Duodenal mucosa (tissue), 2 donors: ENCODE data around the gene UAP1L1.

Source experiments
- H3K27ac ChIP-seq: one replicate; pipeline ENCODE4 v1.7.0; 2013; ENCODE audit warnings: low read depth, low read length
- H3K27me3 ChIP-seq, 2 donors: one replicate each; pipeline ENCODE4 v1.7.0; 2013; ENCODE audit warnings: low read length in 2 of 2, control low read depth in 1 of 2; ENCODE audit not compliant: insufficient read depth in 2 of 2, control insufficient read depth in 1 of 2
- H3K36me3 ChIP-seq, 2 donors: one replicate each; pipeline ENCODE4 v1.7.0; 2013; ENCODE audit warnings: low read length in 2 of 2, control low read depth in 1 of 2; ENCODE audit not compliant: insufficient read depth in 2 of 2, control insufficient read depth in 1 of 2
- H3K4me1 ChIP-seq, 2 donors: one replicate each; pipeline ENCODE4 v1.7.0; 2013; ENCODE audit warnings: low read length in 2 of 2, control low read depth in 1 of 2; ENCODE audit not compliant: insufficient read depth in 2 of 2, control insufficient read depth in 1 of 2
- H3K4me3 ChIP-seq, 2 donors: one replicate each; pipeline ENCODE4 v1.7.0; 2013; ENCODE audit warnings: low read length in 2 of 2, low read depth in 1 of 2
- H3K9ac ChIP-seq, 2 donors: one replicate each; pipeline ENCODE4 v1.7.0; 2013; ENCODE audit warnings: low read length in 2 of 2, low read depth in 1 of 2
- H3K9me3 ChIP-seq, 2 donors: one replicate each; pipeline ENCODE4 v1.7.0; 2013; ENCODE audit warnings: low read length in 2 of 2, control low read depth in 1 of 2; ENCODE audit not compliant: control insufficient read depth in 1 of 2

Gene UAP1L1

DNA sequence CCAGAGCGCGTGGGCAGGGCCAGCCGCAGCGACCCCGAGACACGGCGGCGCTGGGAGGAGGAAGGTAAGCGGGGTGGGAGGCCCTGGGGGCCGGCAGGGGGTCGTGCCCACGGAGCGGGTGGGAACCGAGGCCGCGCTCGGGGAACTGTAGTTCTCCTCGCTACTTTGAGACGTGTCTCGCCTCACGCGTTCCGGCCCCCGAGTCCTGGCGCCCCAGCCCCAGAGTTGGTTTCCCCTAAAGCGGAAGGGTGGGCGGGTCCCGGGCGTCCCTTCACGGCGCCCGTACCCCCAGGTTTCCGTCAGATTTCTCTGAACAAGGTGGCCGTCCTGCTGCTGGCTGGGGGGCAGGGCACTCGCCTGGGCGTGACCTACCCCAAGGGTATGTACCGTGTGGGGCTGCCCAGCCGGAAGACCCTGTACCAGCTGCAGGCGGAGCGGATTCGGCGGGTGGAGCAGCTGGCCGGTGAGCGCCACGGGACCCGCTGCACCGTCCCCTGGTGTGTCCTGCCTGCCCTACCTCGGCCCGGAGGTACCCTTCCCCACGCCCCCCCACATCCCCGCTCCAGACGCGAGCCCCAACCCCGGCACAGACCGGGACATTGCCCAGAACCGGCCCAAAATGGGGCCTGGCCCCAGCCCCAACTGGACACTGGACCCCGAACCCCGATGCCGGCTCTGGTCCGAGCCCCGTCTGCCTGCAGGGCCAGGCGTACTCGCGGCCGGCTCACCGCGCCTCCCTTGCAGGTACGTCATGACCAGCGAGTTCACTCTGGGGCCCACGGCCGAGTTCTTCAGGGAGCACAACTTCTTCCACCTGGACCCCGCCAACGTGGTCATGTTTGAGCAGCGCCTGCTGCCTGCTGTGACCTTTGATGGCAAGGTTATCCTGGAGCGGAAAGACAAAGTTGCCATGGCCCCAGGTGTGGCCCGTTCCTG is 709 bp downstream of the UAP1L1 start:
- no peak overlapping the region for H3K27ac ChIP-seq
- peak overlapping the region in 1 of 2 donors; percentile 38 for H3K9ac ChIP-seq
- peak overlapping the region; percentile 62 to 71 for H3K4me3 ChIP-seq
- peaks cover 22 to 40% of the 10 kb centered on the region in 2 donors for H3K4me1 ChIP-seq
- H3K9me3 ChIP-seq, result no peaks in the 10 kb centered on the region
- H3K36me3 ChIP-seq, result peaks cover 5 to 12% of the 10 kb centered on the region in 2 donors
- H3K27me3 ChIP-seq, result no peaks in the 10 kb centered on the region

DNA sequence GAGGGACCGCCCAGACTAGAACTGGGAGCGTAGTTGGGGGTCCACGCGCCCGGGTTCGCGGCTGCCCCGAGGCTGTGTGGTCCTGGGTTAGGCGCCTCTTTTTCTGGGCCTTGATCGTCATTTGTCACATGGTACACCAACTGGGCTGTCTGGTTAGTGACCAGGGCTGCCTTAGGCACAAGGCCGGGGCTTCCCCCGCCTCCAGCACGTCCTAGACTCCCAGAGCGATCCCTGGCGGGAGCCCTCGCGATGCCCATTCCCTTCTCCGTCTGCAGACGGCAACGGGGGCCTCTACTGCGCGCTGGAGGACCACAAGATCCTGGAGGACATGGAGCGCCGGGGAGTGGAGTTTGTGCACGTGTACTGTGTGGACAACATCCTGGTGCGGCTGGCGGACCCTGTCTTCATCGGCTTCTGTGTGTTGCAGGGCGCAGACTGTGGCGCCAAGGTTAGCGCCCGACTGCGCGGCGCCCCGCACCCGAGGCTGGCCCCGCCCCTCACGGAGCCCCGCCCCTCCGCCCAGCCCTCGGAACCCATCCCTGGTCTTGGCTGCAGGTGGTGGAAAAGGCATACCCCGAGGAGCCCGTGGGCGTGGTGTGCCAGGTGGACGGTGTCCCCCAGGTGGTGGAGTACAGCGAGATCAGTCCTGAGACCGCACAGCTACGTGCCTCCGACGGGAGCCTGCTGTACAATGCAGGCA is 1.5 kb downstream of the UAP1L1 start:
- H3K9ac ChIP-seq, result no peak overlapping the region
- H3K9me3 ChIP-seq, result no peaks in the 10 kb centered on the region
- H3K36me3 ChIP-seq, result peaks cover 5 to 13% of the 10 kb centered on the region in 2 donors
- peaks cover 19 to 37% of the 10 kb centered on the region in 2 donors for H3K4me1 ChIP-seq
- H3K27me3 ChIP-seq, result no peaks in the 10 kb centered on the region
- no peak overlapping the region for H3K27ac ChIP-seq
- H3K4me3 ChIP-seq, result peak overlapping the region; percentile 62 to 71

DNA sequence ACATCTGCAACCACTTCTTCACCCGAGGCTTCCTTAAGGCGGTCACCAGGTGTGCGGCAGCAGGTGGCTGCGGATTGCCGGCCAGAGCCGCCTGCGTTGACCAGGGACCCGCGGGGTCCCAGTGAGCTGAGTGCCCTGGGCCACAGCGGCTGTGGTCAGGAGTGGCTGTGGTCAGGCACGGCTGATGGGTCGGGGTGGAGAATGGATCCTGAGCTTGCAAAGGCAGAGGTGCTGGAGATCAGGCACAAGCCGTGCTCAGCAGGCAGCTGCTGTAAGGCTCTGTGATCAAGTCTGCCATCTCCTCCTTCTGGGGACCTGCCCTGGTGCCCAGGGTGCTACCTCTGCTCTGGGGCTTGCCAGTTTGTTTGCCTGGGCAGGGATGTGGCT is 2.1 kb downstream of the UAP1L1 start:
- Histone ChIP-seq H3K27me3 (no peaks in the 10 kb centered on the region), H3K36me3 (peaks cover 5 to 13% of the 10 kb centered on the region in 2 donors), H3K27ac (no peak overlapping the region), H3K9me3 (no peaks in the 10 kb centered on the region), H3K4me1 (peaks cover 16 to 32% of the 10 kb centered on the region in 2 donors), H3K9ac (no peak overlapping the region), H3K4me3 (no peak overlapping the region)

DNA sequence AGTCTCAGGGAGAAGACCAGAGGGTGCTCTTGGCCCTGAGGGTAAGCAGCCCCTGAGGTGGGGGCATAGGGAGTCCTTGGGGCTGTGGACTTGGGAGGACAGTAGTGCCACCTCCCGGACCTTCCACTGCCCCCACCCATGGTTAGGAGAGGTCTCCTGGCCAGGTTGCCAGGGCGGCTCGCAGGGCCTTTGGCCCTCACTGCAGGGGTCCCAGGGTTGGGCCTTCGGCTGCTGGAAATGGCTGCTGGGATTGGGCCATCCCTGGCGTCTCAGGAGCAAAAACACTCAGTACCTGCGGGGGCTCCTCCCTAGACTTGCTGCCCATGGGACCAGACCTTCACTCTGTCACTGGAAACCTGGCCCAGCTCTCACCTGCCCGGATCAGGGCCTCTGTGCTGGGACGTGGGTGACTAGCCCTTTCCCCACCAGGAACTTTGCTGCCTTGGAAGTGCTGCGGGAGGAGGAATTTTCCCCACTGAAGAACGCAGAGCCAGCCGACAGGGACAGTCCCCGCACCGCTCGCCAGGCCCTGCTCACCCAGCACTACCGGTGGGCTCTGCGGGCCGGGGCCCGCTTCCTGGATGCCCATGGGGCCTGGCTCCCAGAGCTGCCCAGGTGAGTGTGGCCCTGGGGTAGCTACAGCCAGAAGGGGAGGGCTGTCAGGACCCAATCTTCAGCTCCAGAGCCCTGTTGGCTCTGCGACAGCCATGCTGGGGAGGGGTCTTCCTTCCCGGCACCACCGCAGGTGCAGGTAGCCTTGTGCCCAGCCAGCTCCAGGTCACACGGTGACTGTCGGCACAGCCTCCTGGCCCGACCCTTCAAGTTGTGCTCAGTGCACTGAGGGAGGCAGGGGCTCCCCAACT is 3.2 kb downstream of the UAP1L1 start:
- H3K4me3 ChIP-seq, result no peak overlapping the region
- H3K4me1 ChIP-seq, result peaks cover 17 to 29% of the 10 kb centered on the region in 2 donors
- no peak overlapping the region for H3K27ac ChIP-seq
- no peak overlapping the region for H3K9ac ChIP-seq
- no peaks in the 10 kb centered on the region for H3K27me3 ChIP-seq
- peaks cover 5 to 13% of the 10 kb centered on the region in 2 donors for H3K36me3 ChIP-seq
- no peaks in the 10 kb centered on the region for H3K9me3 ChIP-seq

DNA sequence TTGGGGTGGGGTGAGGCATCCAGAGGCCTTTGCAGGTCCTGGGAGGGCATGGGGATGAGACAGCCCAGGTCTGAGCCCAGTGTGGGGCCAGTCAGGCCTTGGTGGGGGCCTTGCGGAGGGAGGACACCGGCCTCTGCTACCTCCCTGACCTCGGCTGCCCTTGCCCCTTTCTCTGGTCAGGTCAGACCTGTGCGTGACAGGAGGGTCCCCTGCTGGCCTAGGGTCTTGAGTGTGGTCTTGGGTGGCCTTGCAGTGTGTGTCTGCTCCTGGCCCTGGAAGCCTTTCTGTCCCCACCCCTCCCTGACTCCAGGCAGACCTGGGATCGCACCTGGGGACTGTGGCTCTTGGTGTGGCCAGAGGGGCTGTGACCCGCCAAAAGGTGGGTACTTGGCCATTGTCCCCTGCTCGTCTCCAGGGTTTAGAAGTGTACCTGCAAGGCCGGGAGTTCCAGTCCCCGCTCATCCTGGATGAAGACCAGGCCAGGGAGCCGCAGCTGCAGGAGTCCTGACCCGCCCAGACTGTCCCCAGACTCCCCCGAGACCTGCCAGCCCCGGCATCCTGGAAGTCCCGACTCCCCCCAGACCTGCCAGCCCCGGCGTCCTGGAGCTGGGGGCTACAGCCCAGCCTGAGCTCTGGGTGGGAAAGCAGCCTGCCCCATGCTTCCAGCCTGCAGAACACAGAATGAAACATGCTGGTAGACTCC is 5.1 kb downstream of the UAP1L1 start:
- peaks cover 17 to 34% of the 10 kb centered on the region in 2 donors for H3K4me1 ChIP-seq
- no peaks in the 10 kb centered on the region for H3K27me3 ChIP-seq
- H3K36me3 ChIP-seq, result peaks cover 5 to 13% of the 10 kb centered on the region in 2 donors
- H3K9ac ChIP-seq, result no peak overlapping the region
- no peak overlapping the region for H3K27ac ChIP-seq
- H3K4me3 ChIP-seq, result no peak overlapping the region
- H3K9me3 ChIP-seq, result no peaks in the 10 kb centered on the region

DNA sequence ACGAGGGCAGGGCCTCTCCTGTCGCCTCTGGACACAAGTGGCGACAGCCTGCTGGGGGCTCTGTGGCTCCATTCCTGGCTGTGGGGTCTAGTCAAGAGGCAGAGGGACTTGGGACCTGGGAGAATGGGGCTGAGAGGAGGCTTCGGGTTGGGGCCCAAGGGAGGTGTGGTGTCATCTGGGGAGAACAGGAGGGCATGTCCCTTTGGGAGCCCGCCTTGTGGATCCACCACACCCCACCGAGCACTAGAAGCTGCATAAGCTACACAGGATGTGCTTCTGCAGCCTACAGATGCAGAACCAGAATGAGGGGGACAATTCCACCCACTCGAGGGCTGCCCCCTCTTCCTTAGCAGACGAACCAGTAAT is 5.6 kb downstream of the UAP1L1 start:
- no peak overlapping the region for H3K9ac ChIP-seq
- H3K27ac ChIP-seq, result no peak overlapping the region
- peaks cover 5 to 13% of the 10 kb centered on the region in 2 donors for H3K36me3 ChIP-seq

DNA sequence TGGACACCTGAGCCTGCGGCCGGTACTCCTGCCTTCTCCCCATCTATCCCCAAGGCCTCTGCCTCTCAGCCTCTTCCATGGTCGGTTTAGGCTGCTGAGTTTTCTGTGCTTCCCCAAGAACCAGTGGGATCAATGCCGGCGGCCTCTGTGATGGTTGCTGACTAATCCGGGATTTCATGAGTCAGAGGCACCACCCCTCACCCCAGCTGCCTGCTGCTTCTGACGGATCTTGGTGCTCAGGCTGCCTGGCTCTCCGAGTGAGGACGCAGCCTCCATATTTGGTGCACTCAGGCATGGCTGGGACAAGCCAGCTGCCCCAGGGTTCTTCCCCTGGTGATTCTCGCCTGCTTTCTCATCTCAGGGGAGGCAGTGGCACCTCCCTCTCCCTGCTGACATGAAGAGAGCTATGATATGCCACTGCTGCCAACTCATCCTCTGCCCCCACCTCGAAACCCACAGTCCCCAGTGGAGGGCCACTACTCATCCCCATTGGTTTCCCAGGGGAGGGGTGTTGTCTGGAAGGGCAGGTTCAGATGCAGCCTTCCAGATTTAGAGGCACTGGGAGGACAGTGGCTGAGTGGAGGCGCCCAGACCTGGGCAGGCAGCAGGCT is 6.2 kb downstream of the UAP1L1 start:
- H3K4me1 ChIP-seq, result peaks cover 21 to 34% of the 10 kb centered on the region in 2 donors
- H3K27me3 ChIP-seq, result no peaks in the 10 kb centered on the region
- H3K9me3 ChIP-seq, result no peaks in the 10 kb centered on the region
- H3K9ac ChIP-seq, result no peak overlapping the region
- peaks cover 5 to 13% of the 10 kb centered on the region in 2 donors for H3K36me3 ChIP-seq
- H3K27ac ChIP-seq, result no peak overlapping the region
- H3K4me3 ChIP-seq, result no peak overlapping the region

More for the DNA sequence above, 5.6 kb downstream of the UAP1L1 start:
- peaks cover 23 to 39% of the 10 kb centered on the region in 2 donors for H3K4me1 ChIP-seq
- no peaks in the 10 kb centered on the region for H3K9me3 ChIP-seq
- no peaks in the 10 kb centered on the region for H3K27me3 ChIP-seq
- H3K4me3 ChIP-seq, result no peak overlapping the region

DNA sequence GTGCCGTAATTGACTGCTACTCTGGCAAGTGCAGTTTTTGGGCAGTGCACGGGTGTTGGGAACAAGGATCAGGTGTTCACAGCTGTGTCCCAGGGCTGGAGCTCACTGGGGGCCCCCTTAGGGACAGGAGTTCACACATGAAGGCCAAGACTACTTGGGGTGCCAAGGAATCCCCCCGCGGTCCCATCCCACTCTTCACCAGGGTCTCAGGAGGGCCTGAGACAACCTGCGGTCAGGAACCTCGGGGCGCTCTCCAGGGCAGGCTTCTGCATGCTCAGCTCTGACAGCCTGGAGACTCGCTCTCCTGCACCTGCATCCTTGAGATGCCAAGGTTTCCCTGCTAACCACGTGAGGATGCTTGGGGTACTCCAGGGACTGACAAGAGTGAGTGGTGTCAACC is 7.2 kb downstream of the UAP1L1 start:
- Histone ChIP-seq H3K36me3 (peaks cover 5 to 15% of the 10 kb centered on the region in 2 donors), H3K4me3 (no peak overlapping the region), H3K27me3 (no peaks in the 10 kb centered on the region), H3K27ac (no peak overlapping the region), H3K9ac (no peak overlapping the region), H3K9me3 (no peaks in the 10 kb centered on the region), H3K4me1 (peaks cover 18 to 25% of the 10 kb centered on the region in 2 donors)

DNA sequence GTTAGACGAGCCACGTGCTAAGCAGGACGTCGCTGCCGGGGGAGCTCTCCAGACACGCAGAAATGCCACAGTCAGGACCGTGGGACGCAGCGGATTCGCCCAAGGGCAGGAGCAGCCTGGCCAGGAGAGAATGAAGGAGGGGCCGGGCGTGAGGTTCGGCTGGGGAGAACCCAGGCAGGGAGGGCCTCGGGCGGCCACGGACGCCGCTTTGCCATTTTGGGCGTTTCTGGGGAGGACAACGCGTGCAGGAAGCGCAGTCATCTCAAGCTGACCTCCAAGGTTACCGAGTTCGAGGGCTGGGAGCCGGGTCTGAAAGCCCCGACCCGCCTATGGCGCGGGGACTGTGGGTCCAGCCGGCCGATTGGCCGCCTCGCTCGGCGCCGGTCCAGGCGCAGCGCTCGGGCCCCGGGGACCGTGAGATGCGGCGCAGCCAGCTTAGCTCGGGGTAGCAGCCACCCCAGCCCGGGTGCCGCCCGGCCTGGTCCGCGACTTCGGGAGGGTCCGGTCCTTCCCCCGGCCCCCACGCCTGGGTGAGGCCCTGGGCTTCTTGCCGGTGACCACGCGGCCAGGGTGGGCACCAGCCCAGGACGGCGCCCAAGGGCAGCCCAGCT is 8.7 kb downstream of the UAP1L1 start:
- H3K27ac ChIP-seq, result peak overlapping the region; percentile 68

More for the DNA sequence above, 8.7 kb downstream of the UAP1L1 start:
- no peaks in the 10 kb centered on the region for H3K27me3 ChIP-seq
- no peaks in the 10 kb centered on the region for H3K9me3 ChIP-seq
- peak overlapping the region; percentile 70 to 72 for H3K4me3 ChIP-seq
- H3K36me3 ChIP-seq, result peaks cover 9 to 24% of the 10 kb centered on the region in 2 donors
- H3K9ac ChIP-seq, result peak overlapping the region; percentile 62 to 73
- H3K4me1 ChIP-seq, result peaks cover 18 to 25% of the 10 kb centered on the region in 2 donors
